SU-DHL-6 (cell line): Measurements from ENCODE around the gene SRPK2.
"Not testable (repeated sequence)": the region's sequence is repeated elsewhere in the genome, so short reads cannot be mapped to it uniquely, and the experiment has no call there.

Experiments used
- H2AFZ ChIP-seq: fragments of 200-600 bp; sonication (generic); 2 replicates; pipeline ENCODE4 v1.6.1; 2014; ENCODE audit warnings: low read depth, mild to moderate bottlenecking, moderate library complexity, mixed read lengths, antibody characterized with exemption, low read length; ENCODE audit not compliant: severe bottlenecking
- H3F3A ChIP-seq: fragments of 200-600 bp; shearing (Covaris generic); 2 replicates; pipeline ENCODE4 v1.6.0; 2016; ENCODE audit warnings: antibody characterized with exemption, mild to moderate bottlenecking; ENCODE audit not compliant: insufficient read depth
- H3K27ac ChIP-seq: fragments of 200-600 bp; sonication (generic); 2 replicates; pipeline ENCODE4 v1.5.1; 2016; ENCODE audit warnings: low read depth, mild to moderate bottlenecking, low read length, moderate library complexity, mixed read lengths
- H3K27me3 ChIP-seq: fragments of 200-600 bp; sonication (generic), shearing (Covaris generic); 2 replicates; pipeline ENCODE4 v1.6.0; 2014; ENCODE audit warnings: mild to moderate bottlenecking, low read length
- H3K36me3 ChIP-seq: fragments of 200-600 bp; sonication (generic); 2 replicates; pipeline ENCODE4 v1.6.1; 2014; ENCODE audit warnings: mild to moderate bottlenecking, low read length, mixed read lengths
- H3K4me2 ChIP-seq: fragments of 300-600, 200-600 bp; shearing (Covaris generic), sonication (generic); 2 replicates; pipeline ENCODE4 v1.6.0; 2014; ENCODE audit warnings: low read length, low read depth, mild to moderate bottlenecking; ENCODE audit not compliant: poor library complexity, severe bottlenecking
- H3K4me3 ChIP-seq: fragments of 200-600 bp; sonication (generic); 2 replicates; pipeline ENCODE4 v1.5.1; 2014; ENCODE audit warnings: antibody characterized with exemption, low read length, mild to moderate bottlenecking, mixed read lengths; ENCODE audit not compliant: insufficient read depth, poor library complexity, severe bottlenecking
- H3K79me2 ChIP-seq: fragments of 200-600 bp; sonication (generic); 2 replicates; pipeline ENCODE4 v1.6.1; 2014; ENCODE audit warnings: mild to moderate bottlenecking, low read length, moderate library complexity; ENCODE audit not compliant: insufficient read depth
- H3K9ac ChIP-seq: fragments of 200-600 bp; sonication (generic); 2 replicates; pipeline ENCODE4 v1.7.0; 2014; ENCODE audit warnings: mild to moderate bottlenecking, low read length
- H3K9me2 ChIP-seq: fragments of 200-600 bp; sonication (generic); replicated peaks from 2 replicates; pipeline ENCODE4 v1.6.1; 2014; ENCODE audit warnings: low read length; ENCODE audit not compliant: insufficient read depth
- H3K9me3 ChIP-seq: fragments of 200-600 bp; sonication (generic); 2 replicates; pipeline ENCODE4 v1.6.1; 2014; ENCODE audit warnings: low read length, mixed read lengths; ENCODE audit not compliant: insufficient read depth
- H4K20me1 ChIP-seq: fragments of 200-600 bp; sonication (generic); 2 replicates; pipeline ENCODE4 v1.6.1; 2014; ENCODE audit warnings: low read depth, mild to moderate bottlenecking, antibody characterized with exemption, low read length, moderate library complexity, mixed read lengths
- EZH2phosphoT487 ChIP-seq: fragments of 200-600 bp; sonication (generic), shearing (Covaris generic); conservative IDR thresholded peaks from 2 replicates; pipeline ENCODE4 v1.6.1; 2018; ENCODE audit warnings: mild to moderate bottlenecking, antibody characterized with exemption, low read length, moderate library complexity, mixed read lengths
- TF ChIP-seq, protein P1 (sequence below): fragments of 200-600 bp; sonication (generic); IDR thresholded peaks from one replicate; pipeline ENCODE4 v1.5.1; 2017; ENCODE audit warnings: antibody characterized with exemption, mild to moderate bottlenecking, low read length, moderate library complexity; ENCODE audit not compliant: insufficient read depth, poor library complexity, severe bottlenecking

Gene SRPK2

DNA sequence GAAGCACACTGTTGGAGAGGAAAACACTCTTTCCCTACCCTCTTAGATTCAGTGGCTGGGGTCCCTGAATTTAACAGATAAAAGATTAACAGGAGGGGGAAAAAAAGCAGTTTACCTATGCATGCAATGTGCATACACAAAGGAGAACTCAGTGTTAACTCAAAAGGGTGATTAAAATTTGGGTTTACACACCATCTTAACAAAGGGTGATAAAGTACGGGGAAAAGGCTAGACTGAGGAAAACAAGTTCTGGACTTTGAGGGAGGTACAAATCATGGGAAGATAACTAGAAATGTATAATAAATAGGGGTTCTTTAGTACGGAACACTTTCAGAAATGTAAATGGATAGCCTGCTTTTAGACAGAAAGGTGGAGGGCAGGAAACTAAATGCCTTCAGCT is 83.1 kb downstream of the SRPK2 start:
- Histone ChIP-seq H3K79me2 (no peaks in the 10 kb centered on the region), H3F3A (no peaks in the 10 kb centered on the region), H3K9me3 (no peaks in the 10 kb centered on the region), H3K4me2 (no peak overlapping the region), H4K20me1 (peaks cover 14% of the 10 kb centered on the region), H3K27me3 (no peaks in the 10 kb centered on the region), H3K36me3 (no peaks in the 10 kb centered on the region), H3K4me3 (no peak overlapping the region), H3K27ac (no peak overlapping the region), H2AFZ (no peak overlapping the region), H3K9me2 (no peaks in the 10 kb centered on the region), H3K9ac (no peak overlapping the region)
- TF ChIP-seq, protein P1, sequence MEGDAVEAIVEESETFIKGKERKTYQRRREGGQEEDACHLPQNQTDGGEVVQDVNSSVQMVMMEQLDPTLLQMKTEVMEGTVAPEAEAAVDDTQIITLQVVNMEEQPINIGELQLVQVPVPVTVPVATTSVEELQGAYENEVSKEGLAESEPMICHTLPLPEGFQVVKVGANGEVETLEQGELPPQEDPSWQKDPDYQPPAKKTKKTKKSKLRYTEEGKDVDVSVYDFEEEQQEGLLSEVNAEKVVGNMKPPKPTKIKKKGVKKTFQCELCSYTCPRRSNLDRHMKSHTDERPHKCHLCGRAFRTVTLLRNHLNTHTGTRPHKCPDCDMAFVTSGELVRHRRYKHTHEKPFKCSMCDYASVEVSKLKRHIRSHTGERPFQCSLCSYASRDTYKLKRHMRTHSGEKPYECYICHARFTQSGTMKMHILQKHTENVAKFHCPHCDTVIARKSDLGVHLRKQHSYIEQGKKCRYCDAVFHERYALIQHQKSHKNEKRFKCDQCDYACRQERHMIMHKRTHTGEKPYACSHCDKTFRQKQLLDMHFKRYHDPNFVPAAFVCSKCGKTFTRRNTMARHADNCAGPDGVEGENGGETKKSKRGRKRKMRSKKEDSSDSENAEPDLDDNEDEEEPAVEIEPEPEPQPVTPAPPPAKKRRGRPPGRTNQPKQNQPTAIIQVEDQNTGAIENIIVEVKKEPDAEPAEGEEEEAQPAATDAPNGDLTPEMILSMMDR: no peak
- TF ChIP-seq EZH2phosphoT487: no peak

DNA sequence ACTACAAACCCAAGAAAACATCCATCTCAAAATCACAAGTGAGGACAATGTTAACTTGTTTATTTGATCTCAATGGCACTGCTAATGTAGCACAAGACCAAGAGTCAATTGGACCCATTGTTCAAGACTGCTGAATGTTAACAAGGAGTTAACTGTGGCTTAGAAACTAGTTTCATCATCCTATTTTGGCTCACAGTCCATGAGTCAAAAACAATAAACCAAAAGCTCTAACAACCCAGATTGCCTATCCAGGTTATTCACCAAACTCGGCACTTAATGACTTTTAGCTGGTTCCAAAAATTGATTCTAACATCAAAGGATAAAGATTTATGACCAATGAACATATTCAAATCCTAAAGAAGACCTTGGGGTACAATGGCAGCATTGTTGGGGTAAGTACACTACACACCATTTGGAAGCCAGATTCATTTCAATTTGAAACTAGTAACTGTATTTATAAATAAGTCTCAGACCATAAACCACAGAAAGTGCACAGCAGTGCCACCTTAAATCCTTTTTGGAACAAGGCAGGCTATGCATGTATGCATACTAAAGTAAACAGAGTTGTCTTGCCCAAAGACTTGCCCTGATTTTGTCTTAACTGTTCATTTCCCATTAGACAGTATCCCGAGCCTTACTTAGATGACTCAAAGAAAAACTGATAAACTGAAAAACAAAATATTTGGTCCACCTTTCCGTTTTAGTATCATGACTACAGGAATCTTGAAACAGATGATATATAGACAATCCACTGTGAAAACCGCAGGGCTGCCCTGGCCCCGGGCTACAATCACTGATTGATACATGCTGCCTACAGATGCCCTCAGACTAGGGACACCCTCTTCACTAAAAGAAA is 84.5 kb downstream of the SRPK2 start:
- no peak for TF ChIP-seq EZH2phosphoT487
- TF ChIP-seq, protein P1: no peak
- Histone ChIP-seq H3F3A (no peaks in the 10 kb centered on the region), H4K20me1 (peaks cover 14% of the 10 kb centered on the region), H3K27ac (no peak overlapping the region), H2AFZ (no peak overlapping the region), H3K4me2 (no peak overlapping the region), H3K4me3 (no peak overlapping the region), H3K27me3 (no peaks in the 10 kb centered on the region), H3K9me2 (no peaks in the 10 kb centered on the region), H3K36me3 (no peaks in the 10 kb centered on the region), H3K79me2 (no peaks in the 10 kb centered on the region), H3K9me3 (no peaks in the 10 kb centered on the region), H3K9ac (no peak overlapping the region)

DNA sequence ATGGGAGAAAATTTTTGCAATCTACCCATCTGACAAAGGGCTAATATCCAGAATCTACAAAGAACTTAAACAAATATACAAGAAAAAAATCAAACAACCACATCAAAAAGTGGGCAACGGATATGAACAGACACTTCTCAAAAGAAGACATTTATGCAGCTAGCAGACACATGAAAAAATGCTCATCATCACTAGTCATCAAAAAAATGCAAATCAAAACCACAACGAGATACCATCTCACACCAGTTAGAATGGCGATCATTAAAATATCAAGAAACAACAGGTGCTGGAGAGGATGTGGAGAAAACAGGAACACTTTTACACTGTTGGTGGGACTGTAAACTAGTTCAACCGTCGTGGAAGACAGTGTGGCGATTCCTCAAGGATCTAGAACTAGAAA is 88.1 kb downstream of the SRPK2 start:
- H3K4me2 ChIP-seq, H3K27me3 ChIP-seq, H4K20me1 ChIP-seq, H3K9me2 ChIP-seq, H3K36me3 ChIP-seq, H2AFZ ChIP-seq, H3K4me3 ChIP-seq, H3K27ac ChIP-seq, H3K9ac ChIP-seq, H3K9me3 ChIP-seq, H3F3A ChIP-seq, H3K79me2 ChIP-seq: not testable (repeated sequence)

DNA sequence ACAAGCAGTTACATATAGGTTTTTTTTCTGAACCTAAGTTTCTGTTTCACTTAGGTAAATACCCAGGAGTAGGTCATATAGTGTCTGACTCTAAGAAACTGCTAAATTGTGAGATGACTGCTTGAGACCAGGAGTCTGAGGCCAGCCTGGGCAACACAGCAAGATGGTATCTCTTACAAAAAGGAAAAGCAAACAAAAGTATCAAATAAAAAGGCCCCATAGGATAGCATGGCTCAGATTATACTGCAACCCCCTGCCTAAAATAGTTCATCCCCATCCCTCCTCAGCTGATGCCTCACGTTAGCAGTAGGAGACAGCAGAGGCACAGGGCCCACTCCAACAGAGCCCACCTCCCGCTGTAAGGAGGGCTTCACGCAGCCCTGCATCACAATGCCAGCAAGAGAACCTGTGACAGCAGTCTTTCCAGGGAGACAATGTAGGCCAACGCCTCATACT is 90.3 kb downstream of the SRPK2 start:
- Histone ChIP-seq H3K9ac (no peak overlapping the region), H3K27ac (no peak overlapping the region), H3K27me3 (no peaks in the 10 kb centered on the region), H3K36me3 (no peaks in the 10 kb centered on the region), H3K79me2 (0 out of 2 replicates have a peak, but pooled peaks cover 3% of the 10 kb centered on the region), H2AFZ (no peak overlapping the region), H3K9me3 (no peaks in the 10 kb centered on the region), H3K4me3 (no peak overlapping the region), H3F3A (0 out of 2 replicates have a peak, but pooled peaks cover 3% of the 10 kb centered on the region), H4K20me1 (no peaks in the 10 kb centered on the region), H3K4me2 (no peak overlapping the region), H3K9me2 (no peaks in the 10 kb centered on the region)
- TF ChIP-seq, protein P1: no peak
- no peak for TF ChIP-seq EZH2phosphoT487
